Right lobe of liver (tissue), 4 donors: ENCODE measurements around the gene AP1B1.

Experiments used
- POLR2A ChIP-seq: fragments of 450-650 bp; IDR thresholded peaks from one replicate; pipeline ENCODE4 v1.6.1; 2017; ENCODE audit warnings: antibody characterized with exemption, mild to moderate bottlenecking
- TF ChIP-seq, protein P1 (sequence below), 4 donors: fragments of 200-600 bp in 3 of 4; fragments of 450-650 bp in 1 of 4; IDR thresholded peaks; one replicate each; pipeline versions ENCODE4 v1.5.1 to v1.8.0; 2016 to 2022; ENCODE audit warnings: antibody characterized with exemption in 4 of 4, mild to moderate bottlenecking in 2 of 4
- donor health status: DM: no; HTN: no; CAD: no.
- donor health status: DM: no; HTN: no; CAD: no.
- donor health status: DM: no; HTN: yes; CAD: no.

DNA sequence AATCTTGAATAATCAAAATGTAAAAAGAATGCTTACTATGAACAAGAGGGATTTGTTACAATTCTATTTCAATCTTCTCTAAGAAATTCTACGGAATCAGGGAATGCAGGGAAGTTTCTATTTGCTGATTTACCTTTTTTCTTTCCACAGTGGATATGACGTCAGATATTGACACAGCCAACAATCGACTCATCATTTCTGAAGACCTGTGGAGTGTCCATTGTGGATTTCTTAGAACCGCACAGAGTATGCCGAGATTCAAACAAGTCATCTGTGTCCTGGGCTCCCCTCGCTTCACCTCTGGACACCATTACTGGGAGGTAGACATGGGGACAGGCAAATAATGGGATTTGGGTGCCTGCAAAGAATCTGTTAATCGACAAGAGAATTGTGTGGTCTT, 45.9 kb upstream of the AP1B1 start:
- TF ChIP-seq, protein P1, sequence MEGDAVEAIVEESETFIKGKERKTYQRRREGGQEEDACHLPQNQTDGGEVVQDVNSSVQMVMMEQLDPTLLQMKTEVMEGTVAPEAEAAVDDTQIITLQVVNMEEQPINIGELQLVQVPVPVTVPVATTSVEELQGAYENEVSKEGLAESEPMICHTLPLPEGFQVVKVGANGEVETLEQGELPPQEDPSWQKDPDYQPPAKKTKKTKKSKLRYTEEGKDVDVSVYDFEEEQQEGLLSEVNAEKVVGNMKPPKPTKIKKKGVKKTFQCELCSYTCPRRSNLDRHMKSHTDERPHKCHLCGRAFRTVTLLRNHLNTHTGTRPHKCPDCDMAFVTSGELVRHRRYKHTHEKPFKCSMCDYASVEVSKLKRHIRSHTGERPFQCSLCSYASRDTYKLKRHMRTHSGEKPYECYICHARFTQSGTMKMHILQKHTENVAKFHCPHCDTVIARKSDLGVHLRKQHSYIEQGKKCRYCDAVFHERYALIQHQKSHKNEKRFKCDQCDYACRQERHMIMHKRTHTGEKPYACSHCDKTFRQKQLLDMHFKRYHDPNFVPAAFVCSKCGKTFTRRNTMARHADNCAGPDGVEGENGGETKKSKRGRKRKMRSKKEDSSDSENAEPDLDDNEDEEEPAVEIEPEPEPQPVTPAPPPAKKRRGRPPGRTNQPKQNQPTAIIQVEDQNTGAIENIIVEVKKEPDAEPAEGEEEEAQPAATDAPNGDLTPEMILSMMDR (IDR thresholded peaks at IDR 0.05), result no peak
- TF ChIP-seq POLR2A, result no peak
